Activated CD4-positive, alpha-beta T cell treated with anti-CD3 and anti-CD28 coated beads for 4 hours (primary cell): ENCODE measurements around the gene ASTL.

Experiments
- DNase-seq, 2 donors: peaks; one replicate each; pipeline ENCODE4 v3.0.0-alpha.2; 2020

The ASTL gene

DNA sequence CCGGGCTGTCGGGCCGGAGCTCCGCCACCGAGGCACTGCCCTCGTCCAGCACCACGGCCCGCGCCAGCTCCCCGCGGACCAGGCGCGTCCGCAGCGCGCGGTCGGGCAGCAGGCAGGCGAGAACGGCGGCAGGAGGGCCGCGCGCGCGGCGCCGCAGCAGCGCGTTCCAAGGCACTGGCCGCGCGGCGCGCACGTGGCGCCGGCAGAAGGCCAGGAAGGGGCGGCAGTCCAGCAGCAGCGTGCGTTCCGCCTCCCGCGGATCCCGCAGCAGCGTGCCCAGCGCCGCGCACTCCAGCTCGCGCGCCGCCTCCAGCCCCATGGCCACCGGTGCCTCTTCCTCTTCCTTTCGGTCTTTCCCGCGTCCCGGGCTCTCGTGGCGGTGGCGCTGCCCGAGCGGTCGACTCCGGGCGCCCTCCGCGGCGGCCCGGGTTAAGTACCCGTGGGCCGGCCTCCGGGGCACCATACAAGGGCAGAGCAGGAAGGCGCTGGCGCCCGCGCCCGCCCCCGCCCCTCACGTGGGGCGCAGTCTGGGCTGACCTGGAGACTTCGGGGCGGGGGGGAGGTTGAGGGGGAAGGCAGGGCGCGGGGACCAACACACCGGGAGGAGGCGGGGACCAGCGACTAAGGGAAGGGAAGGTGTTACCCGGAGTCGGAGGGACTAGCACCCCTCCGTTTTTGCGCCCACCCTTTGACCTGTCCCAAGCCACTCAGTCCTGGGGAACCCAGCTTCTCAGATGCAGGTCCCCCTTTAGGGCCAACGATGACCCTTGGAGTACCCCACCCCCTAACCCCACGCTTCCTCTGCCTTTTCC lies 6.9 kb upstream of the ASTL start, which contains the start of gene DUSP2:
TSS of gene DUSP2 (minus strand) at position 405 of the 812 bp plus-strand sequence. CDS start at position 319, 86 bp downstream.
- DNase-seq, result peak; percentile 90 to 94

DNA sequence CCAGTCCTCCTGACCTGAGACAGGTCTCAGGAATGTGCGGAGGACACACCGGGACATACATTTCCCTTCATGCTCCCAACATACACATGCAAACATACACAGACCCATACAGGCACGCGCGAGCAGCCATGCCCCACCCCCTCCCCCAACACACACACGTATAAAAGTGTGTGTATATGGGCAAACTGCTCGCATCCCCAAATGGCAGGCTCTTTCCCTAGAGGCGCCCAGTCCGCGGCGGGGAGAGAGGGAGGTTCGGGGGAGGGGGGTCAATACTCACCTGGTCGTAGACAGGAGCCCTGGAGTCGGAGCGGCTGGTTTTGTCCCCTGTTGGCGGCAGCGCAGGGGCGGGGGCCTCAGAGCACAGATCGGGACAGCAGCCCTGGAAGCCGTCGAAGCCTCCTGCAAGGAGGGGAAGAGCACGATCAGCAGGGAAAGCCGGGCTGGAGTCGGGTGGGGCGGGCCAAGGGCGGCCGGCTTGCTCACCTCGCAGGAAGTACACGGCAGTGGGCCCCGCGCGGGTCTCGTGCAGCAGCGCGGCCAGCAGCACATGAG lies 6.3 kb upstream of the ASTL start:
- peak; percentile 54 to 62 for DNase-seq

DNA sequence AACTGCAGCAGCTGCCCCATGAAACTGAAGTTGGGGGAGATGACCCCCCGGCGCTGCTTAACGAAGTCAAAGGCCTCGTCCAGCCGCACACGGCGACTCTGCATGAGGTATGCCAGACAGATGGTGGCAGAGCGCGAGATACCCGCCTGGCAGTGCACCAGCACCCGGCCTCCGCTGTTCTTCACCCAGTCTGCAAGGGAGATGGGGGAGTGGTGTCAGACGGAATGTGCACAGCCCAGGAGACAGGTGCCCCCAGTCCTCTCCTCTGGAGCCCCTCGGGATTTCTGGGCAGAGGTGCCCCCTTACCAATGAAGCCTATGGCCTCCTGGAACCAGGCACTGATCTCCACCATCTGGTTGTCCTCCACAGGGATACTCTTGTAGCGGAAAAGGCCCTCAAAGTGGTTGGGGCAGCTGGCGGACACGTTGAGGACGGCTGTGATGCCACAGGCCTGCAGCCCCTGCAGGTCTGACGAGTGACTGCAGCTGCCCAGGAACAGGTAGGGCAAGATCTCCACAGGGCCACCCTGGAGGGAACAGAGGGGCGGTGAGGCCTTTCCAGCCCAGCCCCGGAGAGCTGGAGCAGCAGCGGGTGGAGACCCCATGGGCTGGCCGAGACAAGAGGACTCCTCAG lies 5.7 kb upstream of the ASTL start:
- peak in 1 of 2 donors; percentile 49 for DNase-seq

DNA sequence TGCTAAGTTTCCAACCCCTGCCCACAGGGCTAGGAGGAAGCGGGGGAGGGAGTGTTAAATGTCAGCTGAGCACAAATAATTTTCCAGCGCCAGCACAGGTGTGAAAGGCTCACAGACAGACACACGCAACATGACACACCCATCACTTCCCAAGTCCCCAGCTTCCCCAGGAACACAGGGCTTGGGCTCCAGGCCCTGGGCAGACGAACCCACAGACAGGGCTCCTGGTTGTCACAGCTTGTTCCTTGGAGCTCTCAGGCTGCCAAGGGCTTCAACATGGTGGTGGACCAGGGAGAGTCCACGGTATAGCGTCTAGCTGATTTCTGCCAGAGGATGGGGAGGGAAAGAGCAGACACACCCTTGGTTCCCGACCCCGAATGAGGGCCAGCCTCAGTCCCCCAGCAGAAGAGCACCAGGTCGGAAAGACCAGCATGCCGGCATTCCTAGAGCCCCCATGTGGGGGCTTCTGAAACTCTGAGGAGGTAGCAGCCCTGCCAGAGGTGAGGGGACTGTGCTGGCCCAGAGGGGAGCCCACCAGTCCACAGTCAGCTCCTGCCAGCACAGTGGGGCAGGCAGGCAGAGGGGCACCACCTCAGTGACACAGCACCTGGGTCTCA lies 5.0 kb upstream of the ASTL start:
- peak; percentile 57 to 61 for DNase-seq

DNA sequence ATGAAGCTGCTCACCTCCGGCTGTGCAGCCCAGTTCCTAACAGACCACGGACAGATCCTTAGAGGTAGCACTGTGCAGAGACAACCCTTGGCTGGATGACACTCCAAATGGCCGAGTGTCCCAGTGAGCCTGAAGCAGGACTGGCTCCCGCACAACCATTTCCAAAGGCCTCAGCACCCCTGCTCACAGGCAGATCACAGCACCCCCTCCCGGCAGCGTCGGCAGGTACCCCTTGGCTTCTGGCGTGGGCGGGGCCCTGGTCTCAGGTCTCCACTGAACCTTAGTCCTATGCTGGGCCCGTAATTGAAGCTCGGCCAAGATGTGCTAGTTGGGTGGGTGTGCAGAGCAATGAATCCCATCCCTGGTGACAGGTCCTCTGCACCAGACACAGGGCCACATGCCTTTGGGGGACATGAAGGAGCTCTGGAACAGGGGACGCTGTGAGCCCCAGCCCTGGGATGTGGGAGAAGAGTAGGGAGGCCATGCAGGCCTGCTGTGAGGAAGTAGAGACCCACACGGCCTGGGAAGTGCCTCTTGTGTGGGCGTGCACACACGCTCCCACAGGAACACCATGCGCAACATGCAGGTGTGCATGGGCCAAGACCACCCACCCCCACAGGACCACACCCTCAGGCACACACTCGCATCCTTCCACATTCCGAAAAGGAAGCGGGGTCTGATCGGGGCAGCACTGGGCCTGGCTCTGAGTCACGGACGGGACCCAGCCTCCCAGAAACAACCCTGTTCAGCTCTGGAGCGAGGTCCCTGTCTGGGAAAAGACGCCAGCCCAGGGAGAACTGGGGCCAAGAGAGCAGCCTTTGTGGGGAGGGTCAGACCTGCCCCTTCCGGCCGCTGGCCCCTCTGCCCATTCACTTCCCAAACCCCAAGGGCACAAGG lies 4.2 kb upstream of the ASTL start:
- peak; percentile 70 to 81 for DNase-seq

DNA sequence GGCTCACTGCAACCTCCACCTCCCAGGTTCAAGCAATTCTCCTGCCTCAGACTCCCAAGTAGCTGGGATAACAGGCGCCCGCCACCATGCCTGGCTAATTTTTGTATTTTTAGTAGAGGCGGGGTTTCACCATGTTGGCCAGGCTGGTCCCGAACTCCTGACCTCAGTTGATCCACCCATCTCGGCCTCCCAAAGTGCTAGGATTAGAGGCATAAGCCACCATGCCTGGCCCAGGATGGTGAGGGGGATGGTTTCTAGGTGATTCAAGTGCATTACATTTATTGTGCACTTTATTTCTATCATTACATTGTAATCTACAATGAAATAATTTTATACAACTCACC lies 3.3 kb upstream of the ASTL start:
- DNase-seq, result peak in 1 of 2 donors; percentile 40

DNA sequence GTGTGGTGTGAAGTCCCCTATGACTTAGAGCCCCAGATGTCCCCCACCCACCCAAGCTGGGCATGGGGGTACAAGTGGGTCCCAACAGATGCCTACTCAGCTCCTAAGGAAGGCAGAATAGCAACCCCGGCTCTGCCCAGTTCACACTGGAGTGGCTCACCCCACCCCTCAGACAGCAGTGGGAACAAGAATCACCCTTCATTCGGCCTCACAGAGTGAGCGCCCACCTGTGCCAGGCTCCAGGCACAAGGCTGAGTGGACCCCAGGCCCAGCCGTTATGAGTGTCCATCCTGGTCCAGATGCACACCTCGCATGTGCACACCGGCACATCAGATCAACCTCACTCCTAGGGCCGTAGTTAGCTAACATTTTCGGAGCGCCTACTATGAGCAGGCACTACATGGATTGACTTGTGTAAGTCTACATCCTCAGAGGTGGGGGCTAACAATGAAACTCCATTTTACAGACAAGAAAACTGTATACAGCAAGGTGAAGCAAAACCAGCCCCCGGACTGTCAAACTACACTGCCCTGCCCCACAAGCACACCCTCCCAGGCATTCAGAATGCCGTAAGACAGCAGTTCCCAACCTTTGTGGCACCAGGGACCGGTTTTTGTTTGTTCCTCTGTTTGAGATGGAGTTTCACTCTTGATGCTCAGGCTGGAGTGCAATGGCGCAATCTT lies 2.8 kb upstream of the ASTL start:
- DNase-seq, result peak in 1 of 2 donors; percentile 37

DNA sequence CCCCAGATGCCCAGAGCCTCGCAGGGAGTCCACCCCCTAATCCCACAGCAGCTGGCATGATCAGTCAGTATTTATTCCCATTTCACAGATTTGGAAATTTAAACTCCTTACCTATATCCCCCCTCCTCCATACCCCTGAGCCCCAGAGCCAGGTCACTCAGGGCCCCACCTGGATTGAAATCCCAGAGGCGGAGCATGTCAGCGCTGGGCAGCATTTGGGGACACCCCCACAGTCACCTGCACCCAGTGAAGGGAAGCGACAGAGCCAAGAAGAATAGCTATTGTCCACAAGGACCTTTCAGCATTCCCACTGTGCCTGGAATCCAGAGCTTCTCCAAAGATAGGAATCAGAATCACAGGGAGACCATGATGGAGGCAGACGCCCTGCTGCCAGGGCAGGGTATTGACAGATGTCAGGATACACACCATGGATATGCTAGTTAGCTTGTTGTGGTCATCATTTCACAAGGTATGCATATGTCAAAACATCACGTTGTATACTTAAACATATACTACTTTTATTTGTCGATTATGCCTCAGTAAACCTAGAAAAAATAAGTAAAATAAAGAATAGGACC lies 968 bp upstream of the ASTL start:
- DNase-seq, result no peak

DNA sequence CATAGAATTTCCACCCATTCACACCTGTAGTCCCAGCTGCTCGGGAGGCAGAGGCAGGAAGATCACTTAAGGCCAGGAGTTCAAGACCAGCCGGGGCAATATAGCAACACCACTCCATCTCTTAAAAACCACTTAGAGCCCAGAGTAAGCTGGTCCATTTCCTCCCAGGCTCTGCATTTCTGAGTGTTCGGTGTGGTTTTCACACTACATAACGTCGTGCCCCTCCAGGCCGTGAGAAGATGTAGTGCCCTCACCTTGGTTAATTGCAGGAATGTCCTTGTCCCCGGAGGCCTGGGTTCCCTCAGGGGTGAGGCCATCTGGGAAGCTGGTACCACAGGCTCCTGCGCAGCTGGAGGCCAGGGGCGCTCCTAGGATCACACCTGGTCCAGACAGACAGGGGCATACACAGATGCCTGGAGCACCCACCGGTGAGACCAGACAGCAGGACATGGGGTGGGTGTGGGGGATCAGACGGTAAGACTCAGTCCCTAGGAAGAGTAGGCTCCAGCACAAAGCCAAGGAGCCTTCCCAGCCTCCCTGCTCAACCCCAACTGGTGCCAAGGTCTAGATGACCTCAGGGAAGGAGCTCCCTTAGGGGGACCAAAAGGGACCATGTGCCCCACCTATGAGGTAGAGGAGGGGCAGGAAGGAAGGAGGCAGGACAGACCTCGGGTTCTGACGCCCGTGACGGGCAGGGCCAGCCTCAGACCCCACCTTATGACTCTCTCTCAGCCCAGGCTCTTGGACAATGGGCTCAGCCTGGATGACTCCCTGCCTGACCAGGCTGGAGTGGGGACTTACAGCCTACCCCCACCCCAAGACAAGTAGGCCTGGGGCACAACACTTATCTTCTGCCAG lies 752 bp downstream of the ASTL start:
- DNase-seq, result no peak

DNA sequence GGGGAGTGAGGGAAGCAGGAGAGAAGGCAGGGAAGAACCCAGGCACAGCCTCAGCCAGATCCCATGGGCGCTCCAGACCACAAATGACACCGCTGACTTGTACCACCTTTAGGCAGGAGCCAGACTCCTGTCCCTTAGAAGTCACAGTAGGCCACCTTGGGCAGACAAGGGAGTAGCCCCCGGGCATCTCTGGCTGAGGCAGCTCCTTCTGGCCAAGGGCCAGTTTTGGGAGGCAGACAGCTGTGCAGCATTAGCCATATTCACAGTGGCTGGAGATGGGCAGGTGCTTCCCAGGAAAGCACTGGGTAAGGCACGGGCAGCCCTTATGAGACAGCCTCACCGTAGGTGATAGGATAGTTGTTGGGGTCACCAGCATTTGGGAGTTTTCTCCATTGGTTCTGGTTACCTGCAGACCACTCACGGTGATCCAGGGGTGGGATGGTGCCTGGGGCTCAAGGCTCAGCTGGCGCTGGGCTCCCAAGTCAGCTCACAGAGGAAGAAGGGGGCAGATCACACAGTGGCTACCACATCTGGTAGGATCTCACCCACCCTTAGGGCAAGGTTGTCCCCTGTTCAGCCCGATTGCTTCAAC lies 2.1 kb downstream of the ASTL start:
- DNase-seq, result no peak

DNA sequence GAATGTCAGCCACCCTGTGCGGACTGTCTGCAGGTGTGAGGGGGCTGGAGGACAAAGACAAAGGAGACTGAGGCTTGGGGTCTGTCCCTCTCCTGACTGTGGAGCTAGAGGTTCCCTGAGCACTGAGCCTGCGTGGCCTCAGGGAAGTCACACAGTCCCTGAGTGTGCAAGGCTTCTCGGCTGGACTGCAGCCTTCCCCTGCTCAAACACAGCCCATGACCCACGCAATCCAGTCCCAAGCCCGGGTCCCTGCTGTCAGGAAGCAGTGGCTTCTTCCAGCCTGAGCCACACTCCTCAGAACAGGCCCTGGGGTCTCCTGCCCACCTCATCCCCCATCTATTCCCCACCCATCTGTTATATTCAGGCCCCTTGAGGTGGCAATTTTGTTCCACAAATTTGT lies 2.7 kb downstream of the ASTL start:
- DNase-seq, result no peak

DNA sequence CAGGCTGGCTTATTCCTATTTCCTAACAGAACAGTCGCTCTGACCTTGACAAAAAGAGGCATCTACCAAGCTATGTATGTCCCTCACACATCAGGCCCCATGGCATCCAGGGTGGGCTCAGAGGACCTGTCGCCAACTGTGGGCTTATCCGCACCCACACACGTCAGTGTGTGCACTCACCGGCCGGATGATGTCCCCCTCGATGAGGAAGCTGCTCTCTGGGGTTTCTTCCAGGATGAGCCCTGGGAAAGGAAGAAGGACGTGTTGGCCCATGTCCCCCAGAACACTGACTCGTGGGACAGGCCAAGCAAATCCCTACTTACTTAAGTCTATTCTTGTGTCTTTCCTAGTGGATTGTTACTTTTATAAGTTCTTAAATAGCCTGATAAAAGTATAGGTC lies 3.1 kb downstream of the ASTL start:
- no peak for DNase-seq

DNA sequence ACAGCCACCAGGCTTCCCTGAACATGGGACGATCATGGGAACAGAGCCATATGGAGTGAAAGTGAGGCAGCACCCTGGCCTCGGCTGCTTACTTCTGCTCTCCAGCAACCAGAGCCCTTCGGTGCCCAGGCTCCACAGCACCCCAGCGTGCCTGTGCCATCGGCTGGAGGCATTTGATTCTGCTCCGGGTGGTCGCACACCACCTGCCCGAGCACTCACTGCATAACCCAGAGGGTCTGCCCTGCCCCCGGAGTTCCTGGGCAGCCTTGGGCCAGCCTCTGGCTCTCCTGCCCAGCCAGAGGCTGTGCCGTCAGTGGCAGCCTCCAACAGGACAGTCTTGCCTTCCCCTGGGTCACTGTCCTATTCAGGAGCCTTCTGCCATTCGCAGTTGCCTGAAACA lies 3.9 kb downstream of the ASTL start:
- no peak for DNase-seq

DNA sequence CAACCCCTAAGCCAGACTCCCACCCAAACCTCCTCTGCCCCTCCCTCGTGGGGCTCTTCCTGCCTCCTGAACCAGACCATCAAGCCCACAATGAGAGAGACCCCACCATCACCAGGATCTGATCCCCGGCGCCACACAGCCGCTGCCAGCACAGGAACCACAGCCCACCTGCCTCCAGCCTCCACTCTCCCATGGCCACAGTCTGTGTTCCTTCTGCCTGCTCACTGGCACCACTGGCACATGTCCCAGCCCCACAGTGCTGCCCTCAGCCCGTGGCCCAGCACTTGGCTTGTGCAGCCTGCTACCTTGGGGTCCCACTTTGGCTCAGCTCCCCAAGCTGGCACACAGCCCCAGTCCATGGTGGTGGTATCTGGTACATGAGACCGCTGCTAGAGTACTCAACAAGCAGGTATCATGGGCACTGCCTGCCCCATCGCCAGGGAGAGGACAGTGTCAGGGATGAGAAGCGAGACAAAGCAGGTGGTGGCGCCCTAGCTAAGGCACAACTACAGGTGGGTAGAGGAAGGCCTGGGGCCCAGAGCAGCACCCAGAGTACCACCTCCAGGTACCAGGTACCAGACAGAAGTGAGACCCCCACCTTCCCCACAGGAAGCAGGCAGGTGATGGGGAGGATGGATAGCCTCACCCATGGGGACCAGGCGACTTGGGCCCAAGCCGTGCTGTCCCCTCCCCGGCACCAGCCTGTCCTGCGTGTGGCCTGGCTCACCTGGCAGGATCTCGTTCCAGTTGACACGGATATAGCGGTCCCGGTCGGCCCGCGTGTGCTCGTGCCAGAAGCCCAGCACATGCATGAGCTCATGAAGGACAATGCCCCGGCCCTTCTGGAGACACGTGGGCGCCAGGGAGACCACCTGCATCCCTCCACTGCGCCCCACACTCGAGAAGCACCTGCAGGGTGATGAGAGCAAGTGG lies 6.2 kb downstream of the ASTL start:
- DNase-seq, result no peak

DNA sequence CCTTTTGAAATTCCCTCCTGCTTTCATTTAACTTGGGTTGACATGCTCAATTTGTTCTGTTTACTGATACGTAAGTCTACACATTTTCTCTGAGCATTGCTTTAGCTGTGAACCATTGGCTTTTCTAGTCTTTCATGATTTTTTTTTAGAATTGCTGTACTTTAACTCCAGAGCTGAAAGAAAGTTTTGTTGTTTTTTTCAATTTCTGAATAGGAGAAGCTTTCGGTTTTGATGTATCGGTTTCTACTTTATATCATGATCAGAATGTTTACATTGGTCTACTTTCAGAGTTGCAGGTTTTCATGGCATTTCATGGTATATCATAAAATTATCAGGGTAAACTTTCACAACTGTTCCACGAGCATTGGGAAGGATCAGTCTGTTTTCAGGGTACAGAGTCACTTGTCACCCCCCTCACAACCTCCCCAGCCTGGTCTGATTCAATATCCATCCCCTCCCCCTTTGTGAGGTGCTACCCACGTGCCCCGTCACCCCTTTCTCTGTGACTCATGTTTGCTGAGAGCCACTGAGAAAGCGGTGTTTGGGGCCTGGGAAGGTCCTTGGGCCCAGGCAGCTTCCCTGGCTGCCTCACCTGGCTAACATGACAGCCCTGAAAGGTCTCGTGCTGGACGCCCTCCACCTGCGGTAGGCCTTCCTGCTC lies 7.0 kb downstream of the ASTL start:
- peak in 1 of 2 donors; percentile 23 for DNase-seq

DNA sequence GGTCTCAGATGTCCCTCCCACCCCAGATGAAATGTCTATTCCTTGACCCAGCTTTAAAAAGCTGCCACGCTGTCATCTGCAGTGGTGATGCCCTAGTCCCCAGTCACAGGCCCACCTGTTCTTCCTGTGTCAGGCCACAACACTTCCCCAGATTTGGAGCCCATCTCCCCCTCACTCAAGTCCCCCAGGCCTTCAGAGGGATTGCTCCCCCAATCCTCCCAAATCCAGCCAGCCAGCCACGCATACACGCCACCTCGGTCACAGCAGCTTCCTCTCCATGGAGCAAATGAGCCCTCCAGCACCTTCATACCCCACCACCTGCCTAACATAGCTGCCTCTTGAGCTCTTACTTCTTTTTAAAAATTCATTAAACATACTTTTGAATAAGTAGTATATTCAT lies 7.8 kb downstream of the ASTL start:
- DNase-seq, result no peak

DNA sequence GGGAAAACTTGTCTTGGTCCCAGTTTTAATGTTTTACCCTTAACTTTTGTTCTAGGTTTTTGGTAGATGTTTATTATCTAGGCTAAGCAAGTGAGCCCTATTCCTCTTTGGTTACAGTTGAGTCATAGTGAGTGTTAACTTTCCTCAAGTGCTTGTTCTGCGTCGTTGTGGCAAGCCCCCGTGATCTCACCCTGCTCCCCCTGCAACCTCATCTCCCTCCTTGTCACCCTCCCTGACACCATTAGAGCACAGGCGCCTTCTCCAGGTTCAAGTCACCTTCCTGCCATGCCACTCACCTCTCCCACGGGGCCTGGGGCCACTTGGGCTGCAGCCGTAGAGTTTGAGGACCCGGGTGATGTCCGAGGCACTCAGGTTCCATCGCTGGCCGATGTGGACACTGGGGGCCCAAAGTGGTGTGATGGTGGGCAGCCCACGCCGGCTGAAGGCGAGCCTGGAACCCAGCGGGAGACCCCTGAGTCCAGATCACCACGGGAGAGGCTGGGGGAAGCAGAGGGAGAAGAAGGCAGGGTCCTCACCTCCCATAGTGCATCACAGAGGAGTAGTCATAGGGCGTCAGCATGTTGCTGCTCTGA lies 8.7 kb downstream of the ASTL start:
- no peak for DNase-seq

DNA sequence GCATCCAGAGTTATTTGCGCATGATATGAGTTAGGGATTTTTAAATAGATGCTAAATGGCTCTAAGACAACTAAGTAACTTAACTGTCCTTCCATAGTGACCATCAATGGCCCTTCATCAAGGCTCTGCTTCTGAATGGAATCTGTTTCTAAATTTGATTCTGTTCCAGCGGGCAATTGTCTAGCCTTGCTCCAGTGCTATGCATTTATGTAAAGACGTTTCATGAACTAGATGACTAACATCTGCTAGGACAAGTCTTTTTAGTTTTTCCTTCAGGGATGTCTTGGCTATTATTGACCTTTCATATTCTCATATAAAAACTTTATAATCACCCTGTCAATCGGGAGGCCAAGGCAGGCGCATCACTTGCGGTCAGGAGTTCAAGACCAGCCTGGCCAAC lies 9.8 kb downstream of the ASTL start:
- DNase-seq, result no peak
